Breast epithelium (tissue), 3 donors: Measurements from ENCODE around the gene PPP1R15B.
"Not testable (repeated sequence)": the region's sequence is repeated elsewhere in the genome, so short reads cannot be mapped to it uniquely, and the experiment has no call there.

ENCODE experiments used
- CTCF ChIP-seq, 3 donors: fragments of 450-650 bp; IDR thresholded peaks; one replicate each; pipeline ENCODE4 v1.5.1; 2016 to 2017; ENCODE audit warnings: antibody characterized with exemption in 3 of 3, mild to moderate bottlenecking in 3 of 3, moderate library complexity in 3 of 3
- POLR2AphosphoS5 ChIP-seq, 3 donors: sonication (generic); formaldehyde crosslinking; IDR thresholded peaks; one replicate each; pipeline ENCODE4 v1.6.1; 2017; ENCODE audit warnings: antibody characterized with exemption in 3 of 3

- not testable (repeated sequence) for TF ChIP-seq CTCF, POLR2AphosphoS5 (IDR thresholded peaks at IDR 0.05)
Measured at GRCh38 chr1:204422061-204422705, 10.6 kb upstream of the PPP1R15B start.
